SK-N-SH (cell line): ENCODE measurements around the gene DSTN. TPM values are rescaled to one million over a fixed set of nuclear protein-coding genes. Genes with fewer than 3 reads are reported as not detected.
A peak's percentile ranks its signal among the peaks of the same experiment; 100 is the strongest.

Source experiments
- CTCF ChIA-PET: fragments of 300-600, 350-600 bp; formaldehyde crosslinking; extraction: SDS; loops from one replicate; lab custom pipeline; 2021; lab: Yijun Ruan, JAX
- POLR2A ChIA-PET: fragments of 350-600 bp; sonication (Branson Sonifier 250); formaldehyde crosslinking; extraction: SDS; loops from one replicate; lab custom pipeline; 2020; ENCODE audit warnings: antibody characterized with exemption, inconsistent platforms; lab: Yijun Ruan, JAX
- DNase-seq: peaks from one replicate; pipeline ENCODE4 v3.0.0; 2012
- H2AFZ ChIP-seq: fragments of 200-600 bp; sonication (generic); 2 replicates; pipeline ENCODE4 v1.8.1; 2016; ENCODE audit warnings: antibody characterized with exemption, mild to moderate bottlenecking, low read depth
- H3F3A ChIP-seq: fragments of 200-600 bp; sonication (generic); replicated peaks from 2 replicates; pipeline ENCODE3; 2016; ENCODE audit warnings: antibody characterized with exemption, mild to moderate bottlenecking; ENCODE audit not compliant: insufficient read depth
- H3K27ac ChIP-seq, 2 experiments: fragments of 200-500 bp in 1 of 2; fragments of 200-600 bp in 1 of 2; sonication (Bioruptor generic) in 1 of 2; sonication (generic), shearing (Covaris generic) in 1 of 2; 2 replicates each; pipeline versions ENCODE4 v1.5.1 to v1.6.1; 2014 to 2016; ENCODE audit warnings: low read depth in 2 of 2, inconsistent platforms in 1 of 2, low read length in 1 of 2, mild to moderate bottlenecking in 1 of 2, mixed read lengths in 1 of 2
- H3K27me3 ChIP-seq: fragments of 200-600 bp; sonication (generic), shearing (Covaris generic); 2 replicates; pipeline ENCODE4 v1.6.1; 2016; ENCODE audit warnings: mixed run types; ENCODE audit not compliant: insufficient read depth
- H3K36me3 ChIP-seq, 2 experiments: fragments of 200-500 bp in 1 of 2; fragments of 200-600 bp in 1 of 2; sonication (Bioruptor generic) in 1 of 2; sonication (generic) in 1 of 2; replicated peaks in 1 of 2; 2 replicates each; pipeline versions ENCODE3 to v1.5.1; 2014 to 2016; ENCODE audit warnings: low read length in 1 of 2, mild to moderate bottlenecking in 1 of 2; ENCODE audit not compliant: insufficient read depth in 2 of 2, control insufficient read depth in 1 of 2
- H3K4me1 ChIP-seq, 2 experiments: fragments of 200-500 bp in 1 of 2; fragments of 200-600 bp in 1 of 2; sonication (Bioruptor generic) in 1 of 2; sonication (generic), shearing (Covaris generic) in 1 of 2; 2 replicates each; pipeline versions ENCODE4 v1.5.1 to v1.6.1; 2014 to 2016; ENCODE audit warnings: low read depth in 1 of 2, low read length in 1 of 2, mixed run types in 1 of 2; ENCODE audit not compliant: insufficient read depth in 2 of 2, control insufficient read depth in 1 of 2
- H3K4me2 ChIP-seq: fragments of 200-600 bp; sonication (generic), shearing (Covaris generic); 2 replicates; pipeline ENCODE4 v1.6.1; 2017; ENCODE audit warnings: mixed run types
- H3K4me3 ChIP-seq, 2 experiments: fragments of 200-500 bp in 1 of 2; fragments of 200-600 bp in 1 of 2; sonication (Bioruptor generic) in 1 of 2; sonication (generic), shearing (Covaris generic) in 1 of 2; 2 replicates each; pipeline versions ENCODE4 v1.5.1 to v1.8.1; 2014 to 2016; ENCODE audit warnings: low read depth in 2 of 2, inconsistent platforms in 1 of 2, low read length in 1 of 2, mild to moderate bottlenecking in 1 of 2, mixed read lengths in 1 of 2, moderate library complexity in 1 of 2
- H3K79me2 ChIP-seq: fragments of 200-600 bp; sonication (generic); 2 replicates; pipeline ENCODE4 v1.8.1; 2017; ENCODE audit warnings: mild to moderate bottlenecking; ENCODE audit not compliant: insufficient read depth
- H3K9ac ChIP-seq: fragments of 200-600 bp; sonication (generic); 2 replicates; pipeline ENCODE4 v1.6.1; 2017; ENCODE audit warnings: mixed run types
- H3K9me2 ChIP-seq: fragments of 200-600 bp; sonication (generic); 2 replicates; pipeline ENCODE4 v1.6.1; 2017; ENCODE audit warnings: mixed run types
- H3K9me3 ChIP-seq: fragments of 200-600 bp; sonication (generic); 2 replicates; pipeline ENCODE4 v1.6.1; 2017; ENCODE audit warnings: mixed run types, mild to moderate bottlenecking, moderate library complexity
- H4K20me1 ChIP-seq: fragments of 200-600 bp; sonication (generic); 2 replicates; pipeline ENCODE4 v1.6.1; 2017; ENCODE audit warnings: mild to moderate bottlenecking, mixed run types; ENCODE audit not compliant: insufficient read depth
- FOXM1 ChIP-seq: IDR thresholded peaks from 2 replicates; pipeline ENCODE4 v1.4.0; 2012; ENCODE audit warnings: low read depth, mild to moderate bottlenecking
- GABPA ChIP-seq: IDR thresholded peaks from 2 replicates; pipeline ENCODE4 v1.4.0; 2012; ENCODE audit warnings: low read depth, mild to moderate bottlenecking
- GATA2 ChIP-seq: sonication (generic); formaldehyde crosslinking; IDR thresholded peaks from 2 replicates; pipeline ENCODE4 v1.5.0; 2020; ENCODE audit warnings: mild to moderate bottlenecking, missing genetic modification reagents
- MEF2A ChIP-seq: IDR thresholded peaks from 2 replicates; pipeline ENCODE4 v1.4.0; 2012; ENCODE audit warnings: low read depth, borderline replicate concordance
- MXI1 ChIP-seq: IDR thresholded peaks from 2 replicates; pipeline ENCODE4 v1.6.1; 2012; ENCODE audit warnings: mild to moderate bottlenecking, low read depth, low read length, improper control_type of control experiment
- NFIC ChIP-seq: IDR thresholded peaks from 2 replicates; pipeline ENCODE4 v1.4.0; 2012; ENCODE audit warnings: borderline replicate concordance
- NRF1 ChIP-seq: IDR thresholded peaks from 2 replicates; pipeline ENCODE4 v1.6.1; 2012; ENCODE audit warnings: low read depth, mild to moderate bottlenecking, low read length
- RAD21 ChIP-seq: IDR thresholded peaks from 2 replicates; pipeline ENCODE4 v1.6.1; 2012; ENCODE audit warnings: mild to moderate bottlenecking, low read length
- RFX5 ChIP-seq: IDR thresholded peaks from 2 replicates; pipeline ENCODE4 v1.6.1; 2012; ENCODE audit warnings: mild to moderate bottlenecking, improper control_type of control experiment, low read length
- SIN3A ChIP-seq: IDR thresholded peaks from 2 replicates; pipeline ENCODE4 v1.6.1; 2012; ENCODE audit warnings: low read depth, mild to moderate bottlenecking, low read length, moderate library complexity, borderline replicate concordance
- SMC3 ChIP-seq: IDR thresholded peaks from 2 replicates; pipeline ENCODE4 v1.6.1; 2012; ENCODE audit warnings: low read depth, low read length, improper control_type of control experiment
- TEAD4 ChIP-seq: IDR thresholded peaks from 2 replicates; pipeline ENCODE4 v1.4.0; 2012; ENCODE audit warnings: mild to moderate bottlenecking, borderline replicate concordance; ENCODE audit not compliant: insufficient read depth
- USF2 ChIP-seq: fragments of 150-350 bp; IDR thresholded peaks from 2 replicates; pipeline ENCODE4 v1.6.1; 2017; ENCODE audit warnings: antibody characterized with exemption, low read length, low read depth, borderline replicate concordance
- YY1 ChIP-seq: IDR thresholded peaks from 2 replicates; pipeline ENCODE4 v1.4.0; 2012; ENCODE audit warnings: low read depth, mild to moderate bottlenecking
- WGBS: methylation state at CpG from one replicate; pipeline ENCODE4 v1.1.6; 2017; ENCODE audit warnings: low lambda C conversion rate; 5-methylcytosine and 5-hydroxymethylcytosine counted together
- polyA plus RNA-seq, 3 experiments: library from polyadenylated mRNA; depleted of rRNA; stranded (reverse); fragments of >200 nt; gene quantifications; 2 replicates each; pipeline ENCODE4 v1.2.3, GENCODE V29; 2012
- TF ChIP-seq, protein P1 (sequence below): fragments of 150-350 bp; IDR thresholded peaks from 2 replicates; pipeline ENCODE4 v1.6.1; 2016; ENCODE audit warnings: mild to moderate bottlenecking, low read depth, low read length
- TF ChIP-seq, protein P2 (sequence below): IDR thresholded peaks from 2 replicates; pipeline ENCODE4 v1.4.0; 2012; ENCODE audit warnings: low read depth, borderline replicate concordance
- TF ChIP-seq, protein P3 (sequence below): fragments of 200-600 bp; sonication (generic); IDR thresholded peaks from 2 replicates; pipeline ENCODE4 v1.6.1; 2017; ENCODE audit warnings: antibody characterized with exemption, mild to moderate bottlenecking, moderate library complexity

Gene DSTN
- polyA plus RNA-seq, 1 of the 3 experiments (the other 2 are of a cell fraction) = 167 TPM

GRCh38 chr20:17636523-17637412 is 66.9 kb downstream of the DSTN start:
- CTCF ChIA-PET = interaction anchor here (0.6 to 3.4 kb wide), 10 partner anchors 10 to 359 kb away, joined by 3 to 15 read pairs (median 6); no protein-coding TSS in a partner anchor
- Histone ChIP-seq H3K9me3 (no peaks in the 10 kb centered on the region), H3K4me2 (no peak overlapping the region), H3K4me3 (no peak overlapping the region), H3K27me3 (no peaks in the 10 kb centered on the region), H3K27ac (peak overlapping the region in 1 of 2 experiments; percentile 8; a peak in 1 of 4 replicates), H3K9ac (no peak overlapping the region), H4K20me1 (peaks cover 28% of the 10 kb centered on the region; the same call in 1 of the 2 replicates), H3K9me2 (no peaks in the 10 kb centered on the region), H3F3A (no peaks in the 10 kb centered on the region), H2AFZ (no peak overlapping the region), H3K36me3 (peaks cover 4 to 66% of the 10 kb centered on the region in 2 experiments), H3K79me2 (peaks cover 15% of the 10 kb centered on the region; the same call in 1 of the 2 replicates), H3K4me1 (peaks cover 0 to 20% of the 10 kb centered on the region in 2 experiments; a peak in 1 of 4 replicates)
- 96% methylated on average over 15 of the region's 24 CpGs for WGBS
- POLR2A ChIA-PET = interaction anchor here (2.3 kb wide), 1 partner anchor 67 kb away, joined by 8 read pairs; the partner anchor contains the start of gene DSTN
- peak; percentile 91 for DNase-seq
- TF ChIP-seq GABPA (no peak), RAD21 (peak; percentile 61), NFIC (no peak), RFX5 (no peak), MXI1 (0 out of 2 replicates have a peak, but pooled peaks have one; percentile 29), TEAD4 (no peak), SMC3 (peak; percentile 37; the same call in 1 of the 2 replicates), YY1 (no peak)
- TF ChIP-seq, protein P1, sequence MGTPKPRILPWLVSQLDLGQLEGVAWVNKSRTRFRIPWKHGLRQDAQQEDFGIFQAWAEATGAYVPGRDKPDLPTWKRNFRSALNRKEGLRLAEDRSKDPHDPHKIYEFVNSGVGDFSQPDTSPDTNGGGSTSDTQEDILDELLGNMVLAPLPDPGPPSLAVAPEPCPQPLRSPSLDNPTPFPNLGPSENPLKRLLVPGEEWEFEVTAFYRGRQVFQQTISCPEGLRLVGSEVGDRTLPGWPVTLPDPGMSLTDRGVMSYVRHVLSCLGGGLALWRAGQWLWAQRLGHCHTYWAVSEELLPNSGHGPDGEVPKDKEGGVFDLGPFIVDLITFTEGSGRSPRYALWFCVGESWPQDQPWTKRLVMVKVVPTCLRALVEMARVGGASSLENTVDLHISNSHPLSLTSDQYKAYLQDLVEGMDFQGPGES = no peak
- TF ChIP-seq, protein P2, sequence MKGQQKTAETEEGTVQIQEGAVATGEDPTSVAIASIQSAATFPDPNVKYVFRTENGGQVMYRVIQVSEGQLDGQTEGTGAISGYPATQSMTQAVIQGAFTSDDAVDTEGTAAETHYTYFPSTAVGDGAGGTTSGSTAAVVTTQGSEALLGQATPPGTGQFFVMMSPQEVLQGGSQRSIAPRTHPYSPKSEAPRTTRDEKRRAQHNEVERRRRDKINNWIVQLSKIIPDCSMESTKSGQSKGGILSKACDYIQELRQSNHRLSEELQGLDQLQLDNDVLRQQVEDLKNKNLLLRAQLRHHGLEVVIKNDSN = no peak

- CTCF ChIA-PET = interaction anchor here (1.4 to 3.4 kb wide), 3 partner anchors 9 to 359 kb away, joined by 5 to 12 read pairs (median 12); no protein-coding TSS in a partner anchor
- Histone ChIP-seq H3K27me3 (no peaks in the 10 kb centered on the region), H3K79me2 (peaks cover 21% of the 10 kb centered on the region; the same call in 1 of the 2 replicates), H2AFZ (no peak overlapping the region), H3F3A (no peaks in the 10 kb centered on the region), H3K4me3 (no peak overlapping the region), H3K9me2 (no peaks in the 10 kb centered on the region), H3K4me1 (peaks cover 0 to 20% of the 10 kb centered on the region in 2 experiments; a peak in 1 of 4 replicates), H3K9me3 (no peaks in the 10 kb centered on the region), H4K20me1 (peaks cover 32% of the 10 kb centered on the region; the same call in 1 of the 2 replicates), H3K36me3 (peaks cover under 1 to 65% of the 10 kb centered on the region in 2 experiments), H3K27ac (no peak overlapping the region; a peak in 1 of 4 replicates), H3K4me2 (no peak overlapping the region), H3K9ac (no peak overlapping the region)
- WGBS = 91% methylated on average over 1 of the region's 4 CpGs
- POLR2A ChIA-PET = no interaction called here
- TF ChIP-seq, protein P3, sequence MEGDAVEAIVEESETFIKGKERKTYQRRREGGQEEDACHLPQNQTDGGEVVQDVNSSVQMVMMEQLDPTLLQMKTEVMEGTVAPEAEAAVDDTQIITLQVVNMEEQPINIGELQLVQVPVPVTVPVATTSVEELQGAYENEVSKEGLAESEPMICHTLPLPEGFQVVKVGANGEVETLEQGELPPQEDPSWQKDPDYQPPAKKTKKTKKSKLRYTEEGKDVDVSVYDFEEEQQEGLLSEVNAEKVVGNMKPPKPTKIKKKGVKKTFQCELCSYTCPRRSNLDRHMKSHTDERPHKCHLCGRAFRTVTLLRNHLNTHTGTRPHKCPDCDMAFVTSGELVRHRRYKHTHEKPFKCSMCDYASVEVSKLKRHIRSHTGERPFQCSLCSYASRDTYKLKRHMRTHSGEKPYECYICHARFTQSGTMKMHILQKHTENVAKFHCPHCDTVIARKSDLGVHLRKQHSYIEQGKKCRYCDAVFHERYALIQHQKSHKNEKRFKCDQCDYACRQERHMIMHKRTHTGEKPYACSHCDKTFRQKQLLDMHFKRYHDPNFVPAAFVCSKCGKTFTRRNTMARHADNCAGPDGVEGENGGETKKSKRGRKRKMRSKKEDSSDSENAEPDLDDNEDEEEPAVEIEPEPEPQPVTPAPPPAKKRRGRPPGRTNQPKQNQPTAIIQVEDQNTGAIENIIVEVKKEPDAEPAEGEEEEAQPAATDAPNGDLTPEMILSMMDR = no peak
- TF ChIP-seq USF2 = no peak
- no peak for TF ChIP-seq NRF1
- TF ChIP-seq MEF2A = no peak
- TF ChIP-seq SIN3A = no peak
- no peak for TF ChIP-seq GATA2 (CRISPR knock-in tag)
- no peak for TF ChIP-seq FOXM1
- no peak for DNase-seq
These were observed 67.5 kb downstream of the DSTN start for GRCh38 chr20:17637413-17637780.
